AG04449 (cell line): ENCODE results near the gene BRD7.
"Not testable (repeated sequence)": the region's sequence is repeated elsewhere in the genome, so short reads cannot be mapped to it uniquely, and the experiment has no call there.

Experiments
- CTCF ChIA-PET: fragments of 350-600 bp; formaldehyde crosslinking; extraction: SDS; loops from one replicate; lab custom pipeline; 2021; ENCODE audit warnings: antibody characterized with exemption; lab: Yijun Ruan, JAX
- POLR2A ChIA-PET: fragments of 400-600, 350-600 bp; formaldehyde crosslinking; extraction: SDS; loops from one replicate; lab custom pipeline; 2020; ENCODE audit warnings: antibody characterized with exemption, inconsistent platforms; lab: Yijun Ruan, JAX
- DNase-seq: peaks from one replicate; pipeline ENCODE4 v3.0.0-alpha.2; 2010; ENCODE audit warnings: low read depth, low spot score
- H3K4me3 ChIP-seq: 2 replicates; pipeline ENCODE4 v1.5.1; 2011; ENCODE audit warnings: low read depth, mild to moderate bottlenecking, control low read depth, low read length
- CTCF ChIP-seq: IDR thresholded peaks from one replicate; pipeline ENCODE4 v1.5.1; 2011; ENCODE audit warnings: mild to moderate bottlenecking, moderate library complexity, low read length, control low read depth, inconsistent platforms; ENCODE audit not compliant: insufficient read depth; ENCODE audit errors: missing control alignments

The BRD7 gene

GRCh38 chr16:50354629-50355456 lies 13.9 kb downstream of the BRD7 start:
- no peak for DNase-seq
- no peak overlapping the region for H3K4me3 ChIP-seq
- ChIA-PET POLR2A (no interaction called here), CTCF (interaction anchor here (0.7 to 11.2 kb wide), 35 partner anchors 9 to 805 kb away, joined by 3 to 111 read pairs (median 6); partner anchors contain the start of genes CNEP1R1 and HEATR3)
- TF ChIP-seq CTCF: peak; percentile 23

GRCh38 chr16:50354082-50354481 lies 14.7 kb downstream of the BRD7 start:
- ChIA-PET CTCF (interaction anchor here (0.7 to 11.2 kb wide), 32 partner anchors 10 to 452 kb away, joined by 3 to 111 read pairs (median 6); partner anchors contain the start of genes CNEP1R1 and HEATR3), POLR2A (no interaction called here)
- no peak for TF ChIP-seq CTCF
- DNase-seq: no peak
- no peak overlapping the region for H3K4me3 ChIP-seq

GRCh38 chr16:50351952-50352351 lies 16.8 kb downstream of the BRD7 start:
- CTCF ChIA-PET: interaction anchor here (0.8 to 5.1 kb wide), 7 partner anchors 9 to 327 kb away, joined by 3 to 15 read pairs (median 4); partner anchors contain the start of gene CNEP1R1
- POLR2A ChIA-PET: no interaction called here

GRCh38 chr16:50351116-50351515 lies 17.7 kb downstream of the BRD7 start:
- TF ChIP-seq CTCF: no peak
- no peak for DNase-seq
- no peak overlapping the region for H3K4me3 ChIP-seq
- ChIA-PET POLR2A (no interaction called here), CTCF (interaction anchor here (1.0 to 5.1 kb wide), 5 partner anchors 10 to 326 kb away, joined by 3 to 15 read pairs (median 5); partner anchors contain the start of gene CNEP1R1)

More at GRCh38 chr16:50351952-50352351, 16.8 kb downstream of the BRD7 start:
- no peak overlapping the region for H3K4me3 ChIP-seq
- DNase-seq: no peak
- no peak for TF ChIP-seq CTCF

- CTCF ChIA-PET: interaction anchor here (1.1 kb wide), 1 partner anchor 15 kb away, joined by 3 read pairs; no protein-coding TSS in a partner anchor
- POLR2A ChIA-PET, H3K4me3 ChIP-seq, DNase-seq: not testable (repeated sequence)
These were observed 23.6 kb downstream of the BRD7 start for GRCh38 chr16:50345210-50345609.

GRCh38 chr16:50343566-50343965 lies 25.2 kb downstream of the BRD7 start:
- not testable (repeated sequence) for H3K4me3 ChIP-seq, DNase-seq
- POLR2A ChIA-PET: interaction anchor here (0.6 kb wide), 1 partner anchor 78 kb away, joined by 3 read pairs; no protein-coding TSS in a partner anchor
- CTCF ChIA-PET: interaction anchor here (0.9 to 3.1 kb wide), 3 partner anchors 11 to 321 kb away, joined by 3 to 18 read pairs (median 4); partner anchors contain the start of gene CNEP1R1

- ChIA-PET POLR2A (no interaction called here), CTCF (interaction anchor here (1.2 to 2.0 kb wide), 4 partner anchors 14 to 315 kb away, joined by 4 to 9 read pairs (median 6); partner anchors contain the start of gene CNEP1R1)
- no peak for TF ChIP-seq CTCF
- DNase-seq: no peak
- no peak overlapping the region for H3K4me3 ChIP-seq
These were observed 28.2 kb downstream of the BRD7 start for GRCh38 chr16:50340578-50340977.
